Thymus (tissue), 11 donors: Measurements from ENCODE around the gene SPACA7. TPM values are rescaled to one million over a fixed set of nuclear protein-coding genes. Genes with fewer than 3 reads are reported as not detected.

Experiments
- DNase-seq, 9 donors: peaks; one replicate each; pipeline ENCODE4 v3.0.0-alpha.2; 2013; ENCODE audit warnings: low spot score in 9 of 9, low read depth in 6 of 9, missing footprints in 1 of 9
- H3K27ac ChIP-seq, 2 donors: one replicate each; pipeline ENCODE4 v1.5.1; 2013; ENCODE audit warnings: control low read depth in 1 of 2, low read depth in 1 of 2, low read length in 1 of 2, mild to moderate bottlenecking in 1 of 2, moderate library complexity in 1 of 2
- H3K27me3 ChIP-seq, 2 donors: one replicate each; pipeline ENCODE4 v1.5.1; 2013; ENCODE audit warnings: low read length in 1 of 2; ENCODE audit not compliant: control insufficient read depth in 2 of 2, insufficient read depth in 1 of 2
- H3K36me3 ChIP-seq, 2 donors: one replicate each; pipeline ENCODE4 v1.5.1; 2013; ENCODE audit warnings: low read length in 1 of 2, mild to moderate bottlenecking in 1 of 2, moderate library complexity in 1 of 2; ENCODE audit not compliant: control insufficient read depth in 2 of 2, insufficient read depth in 2 of 2
- H3K4me1 ChIP-seq, 2 donors: one replicate each; pipeline ENCODE4 v1.5.1; 2013; ENCODE audit warnings: low read length in 2 of 2; ENCODE audit not compliant: control insufficient read depth in 2 of 2, insufficient read depth in 2 of 2
- H3K4me3 ChIP-seq, 2 donors: one replicate each; pipeline ENCODE4 v1.5.1; 2013; ENCODE audit warnings: low read length in 2 of 2, control low read depth in 1 of 2, mild to moderate bottlenecking in 1 of 2
- H3K9me3 ChIP-seq, 2 donors: one replicate each; pipeline ENCODE4 v1.5.1; 2013; ENCODE audit warnings: low read length in 1 of 2, mild to moderate bottlenecking in 1 of 2; ENCODE audit not compliant: control insufficient read depth in 2 of 2, insufficient read depth in 1 of 2
- WGBS: extraction: QIAGEN DNeasy Blood & Tissue Kit; methylation state at CpG from one replicate; pipeline ENCODE4 v1.1.7; 2013; 5-methylcytosine and 5-hydroxymethylcytosine counted together
- polyA plus RNA-seq: library from polyadenylated mRNA; stranded (reverse); fragments of 200-250 nt; gene quantifications from one replicate; pipeline ENCODE4 v1.2.3, GENCODE V29; 2013
- total RNA-seq: library from RNA; stranded (reverse); fragments of 120-200 nt; gene quantifications from one replicate; pipeline ENCODE4 v1.2.4, GENCODE V29; 2013
- donor health status: healthy.

The SPACA7 gene
- total and polyA plus RNA-seq, 2 donors = not detected

GRCh38 chr13:112333756-112334543 lies 42.2 kb upstream of the SPACA7 start:
- Histone ChIP-seq H3K4me3 (no peak overlapping the region), H3K36me3 (no peaks in the 10 kb centered on the region), H3K27me3 (peaks cover 25 to 42% of the 10 kb centered on the region in 2 donors), H3K4me1 (no peaks in the 10 kb centered on the region), H3K27ac (no peak overlapping the region), H3K9me3 (no peaks in the 10 kb centered on the region)
- DNase-seq = no peak
- 91% methylated on average over 16 of the region's 16 CpGs for WGBS

GRCh38 chr13:112335135-112335534 lies 41.0 kb upstream of the SPACA7 start:
- no peak for DNase-seq
- Histone ChIP-seq H3K27ac (no peak overlapping the region), H3K27me3 (peaks cover 24 to 31% of the 10 kb centered on the region in 2 donors), H3K4me1 (no peaks in the 10 kb centered on the region), H3K9me3 (no peaks in the 10 kb centered on the region), H3K36me3 (no peaks in the 10 kb centered on the region), H3K4me3 (no peak overlapping the region)
- 87% methylated on average over 9 of the region's 9 CpGs for WGBS

DNA sequence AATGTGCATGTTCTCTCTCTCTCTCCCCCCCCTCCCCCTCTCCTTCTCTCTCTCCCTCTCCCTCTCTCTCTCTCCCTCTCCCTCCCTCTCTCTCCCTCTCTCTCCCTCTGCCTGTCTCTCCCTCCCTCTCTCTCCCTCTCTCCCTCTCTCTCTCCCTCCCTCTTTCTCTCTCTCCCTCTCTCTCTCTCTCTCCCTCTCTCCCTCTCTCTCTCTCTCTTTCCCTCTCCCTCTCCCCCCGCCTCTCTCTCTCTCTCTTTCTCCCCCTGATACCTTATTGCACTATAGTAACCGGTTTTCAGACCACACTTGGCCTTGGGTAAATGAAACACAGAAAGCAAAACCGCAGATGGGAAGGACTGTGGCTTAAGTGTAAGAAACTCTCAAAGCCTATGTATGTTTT lies 34.7 kb upstream of the SPACA7 start:
- WGBS = 81% methylated on average over 3 of the region's 3 CpGs
- H3K36me3 ChIP-seq = no peaks in the 10 kb centered on the region
- peaks cover 5 to 28% of the 10 kb centered on the region in 2 donors for H3K27me3 ChIP-seq
- no peak overlapping the region for H3K27ac ChIP-seq
- H3K4me3 ChIP-seq = no peak overlapping the region
- H3K4me1 ChIP-seq = no peaks in the 10 kb centered on the region
- peaks cover 0 to 2% of the 10 kb centered on the region in 2 donors for H3K9me3 ChIP-seq
- no peak for DNase-seq

DNA sequence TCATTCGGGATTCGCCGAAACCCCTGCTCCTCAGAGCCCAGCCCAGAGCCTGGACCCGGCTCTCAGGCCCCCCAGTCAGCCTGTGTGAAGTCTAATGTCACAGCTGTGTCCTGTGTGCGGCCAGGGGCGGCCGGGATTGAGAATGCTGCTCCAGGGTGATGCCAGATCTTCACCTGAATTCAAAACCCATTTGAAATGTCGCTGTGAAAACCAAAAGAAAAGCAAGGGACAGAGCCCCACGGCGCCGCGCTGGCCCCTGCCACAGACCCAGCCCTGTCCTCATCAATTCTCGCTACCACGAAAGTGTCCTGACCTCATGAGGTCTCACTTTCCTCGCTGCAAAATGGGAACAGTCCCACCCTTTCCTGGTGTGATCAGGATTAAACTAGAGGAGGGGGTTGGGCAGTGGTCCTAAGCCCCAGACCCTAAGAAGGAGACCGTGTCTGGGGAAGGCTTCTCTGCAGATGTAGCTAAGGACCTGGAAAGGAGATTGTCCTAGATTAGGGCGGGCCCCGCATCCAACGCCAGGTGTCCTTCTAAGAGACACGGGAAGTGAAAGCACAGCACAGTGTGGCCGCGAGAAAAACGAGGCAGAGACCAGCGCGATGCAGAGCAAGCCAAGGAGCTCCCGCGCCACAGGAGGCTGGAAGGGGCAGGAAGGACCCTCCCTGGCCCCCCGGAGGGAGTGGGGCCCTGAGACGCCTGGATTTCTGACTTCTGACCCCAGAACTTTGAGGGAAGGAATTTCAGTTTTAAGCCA lies 34.0 kb upstream of the SPACA7 start:
- peaks cover 5 to 35% of the 10 kb centered on the region in 2 donors for H3K27me3 ChIP-seq
- no peak overlapping the region for H3K4me3 ChIP-seq
- no peak for DNase-seq
- no peaks in the 10 kb centered on the region for H3K4me1 ChIP-seq
- H3K27ac ChIP-seq = no peak overlapping the region
- no peaks in the 10 kb centered on the region for H3K36me3 ChIP-seq
- WGBS = 80% methylated on average over 29 of the region's 29 CpGs
- H3K9me3 ChIP-seq = peaks cover 0 to 2% of the 10 kb centered on the region in 2 donors

GRCh38 chr13:112342841-112343361 lies 33.3 kb upstream of the SPACA7 start:
- no peak overlapping the region for H3K27ac ChIP-seq
- 90% methylated on average over 50 of the region's 50 CpGs for WGBS
- no peaks in the 10 kb centered on the region for H3K4me1 ChIP-seq
- no peaks in the 10 kb centered on the region for H3K36me3 ChIP-seq
- H3K9me3 ChIP-seq = peaks cover 0 to 2% of the 10 kb centered on the region in 2 donors
- no peak overlapping the region for H3K4me3 ChIP-seq
- no peak for DNase-seq
- peaks cover 5 to 35% of the 10 kb centered on the region in 2 donors for H3K27me3 ChIP-seq

- H3K4me1 ChIP-seq = no peaks in the 10 kb centered on the region
- no peaks in the 10 kb centered on the region for H3K36me3 ChIP-seq
- WGBS = 89% methylated on average over 25 of the region's 25 CpGs
- no peak overlapping the region for H3K27ac ChIP-seq
- no peak for DNase-seq
- peaks cover 5 to 41% of the 10 kb centered on the region in 2 donors for H3K27me3 ChIP-seq
- H3K9me3 ChIP-seq = peaks cover 0 to 2% of the 10 kb centered on the region in 2 donors
- no peak overlapping the region for H3K4me3 ChIP-seq
Observed at GRCh38 chr13:112343591-112343990, 32.6 kb upstream of the SPACA7 start.

DNA sequence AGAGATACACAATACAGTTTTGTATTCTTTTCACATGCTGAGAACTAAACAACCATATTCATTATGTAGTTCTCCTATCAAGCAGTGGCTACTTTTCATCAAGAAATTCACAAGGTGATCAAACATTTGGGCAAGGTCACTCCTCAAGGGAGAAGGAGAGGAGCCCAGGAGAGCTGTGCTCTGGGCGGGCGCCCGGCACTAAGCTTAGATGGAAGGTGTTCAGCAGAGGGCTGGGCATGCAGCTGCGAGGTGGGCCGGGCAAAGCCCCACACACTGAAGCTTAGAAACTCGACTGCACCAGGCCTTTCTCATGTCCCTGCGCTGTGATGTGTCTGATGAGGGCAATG lies 30.4 kb upstream of the SPACA7 start:
- Histone ChIP-seq H3K4me3 (no peak overlapping the region), H3K27ac (no peak overlapping the region), H3K27me3 (peaks cover 5 to 46% of the 10 kb centered on the region in 2 donors), H3K4me1 (no peaks in the 10 kb centered on the region), H3K9me3 (peaks cover 2 to 3% of the 10 kb centered on the region in 2 donors), H3K36me3 (no peaks in the 10 kb centered on the region)
- no peak for DNase-seq
- WGBS = 57% methylated on average over 7 of the region's 7 CpGs

GRCh38 chr13:112346173-112346898 lies 29.8 kb upstream of the SPACA7 start:
- DNase-seq = peak in 1 of 9 donors; percentile 2
- 17% methylated on average over 22 of the region's 22 CpGs for WGBS

More at GRCh38 chr13:112346173-112346898, 29.8 kb upstream of the SPACA7 start:
- H3K27ac ChIP-seq = no peak overlapping the region
- peaks cover 5 to 46% of the 10 kb centered on the region in 2 donors for H3K27me3 ChIP-seq
- peaks cover 2 to 3% of the 10 kb centered on the region in 2 donors for H3K9me3 ChIP-seq
- no peaks in the 10 kb centered on the region for H3K4me1 ChIP-seq
- H3K4me3 ChIP-seq = no peak overlapping the region
- no peaks in the 10 kb centered on the region for H3K36me3 ChIP-seq
